ENCODE results near the gene CMTM2. TPM values are rescaled to one million over a fixed set of nuclear protein-coding genes. Genes with fewer than 3 reads are reported as not detected.
"Not testable (repeated sequence)": the region's sequence is repeated elsewhere in the genome, so short reads cannot be mapped to it uniquely, and the experiment has no call there.

CMTM2 gene
- total and polyA plus RNA-seq, 3 experiments from 2014 or later = 0.22 to 0.24 TPM; not detected in 1

- Histone ChIP-seq H3K4me3 (ENCODE audit: low read length) (peak overlapping the region; percentile 44), H3K36me3 (ENCODE audit: insufficient read depth, low read length) (no peaks in the 10 kb centered on the region), H3K9me3 (ENCODE audit: low read length) (no peaks in the 10 kb centered on the region), H3K27me3 (ENCODE audit: insufficient read depth, low read length, poor library complexity, severe bottlenecking) (no peaks in the 10 kb centered on the region), H3K27ac (ENCODE audit: low read depth, low read length) (no peak overlapping the region), H3K4me1 (ENCODE audit: insufficient read depth, low read length) (peaks cover 20% of the 10 kb centered on the region)
- Mint-ChIP-seq H3K36me3 (peaks cover 0 to 3% (median 0%) of the 10 kb centered on the region in 3 donors), H3K27me3 (peaks cover 0 to 3% of the 10 kb centered on the region in 2 donors), H3K4me1 (peaks cover 17 to 21% (median 20%) of the 10 kb centered on the region in 3 donors), H3K4me3 (peak overlapping the region; percentile 77 to 90 (median 85)), H3K9me3 (no peaks in the 10 kb centered on the region), H3K27ac (peak overlapping the region in 7 of 8 donors; percentile 11 to 87 (median 73))
- peak in 2 of 5 donors; percentile 32 to 42 for DNase-seq
- ChIA-PET CTCF (interaction anchor here (0.7 to 3.1 kb wide), 17 partner anchors 9 to 184 kb away, joined by 3 to 62 read pairs (median 9); partner anchors contain the start of genes CKLF, CMTM2 and CMTM3), POLR2A (interaction anchor here (0.6 to 2.0 kb wide), 3 partner anchors 14 to 184 kb away, joined by 3 to 13 read pairs (median 3); partner anchors contain the start of gene CMTM3)
Measured at GRCh38 chr16:66590322-66590721, 11.1 kb downstream of the CMTM2 start.

GRCh38 chr16:66591018-66591417 is 11.8 kb downstream of the CMTM2 start:
- POLR2A ChIA-PET = no interaction called here
- Histone ChIP-seq H3K4me1 (ENCODE audit: insufficient read depth, low read length) (peaks cover 20% of the 10 kb centered on the region), H3K36me3 (ENCODE audit: insufficient read depth, low read length) (no peaks in the 10 kb centered on the region), H3K27me3 (ENCODE audit: insufficient read depth, low read length, poor library complexity, severe bottlenecking) (no peaks in the 10 kb centered on the region), H3K27ac (ENCODE audit: low read depth, low read length) (no peak overlapping the region), H3K4me3 (ENCODE audit: low read length) (no peak overlapping the region), H3K9me3 (ENCODE audit: low read length) (no peaks in the 10 kb centered on the region)
- Mint-ChIP-seq H3K27ac (no peak overlapping the region), H3K4me1 (peaks cover 17 to 21% (median 20%) of the 10 kb centered on the region in 3 donors), H3K9me3 (no peaks in the 10 kb centered on the region), H3K27me3 (peaks cover 0 to 3% of the 10 kb centered on the region in 2 donors), H3K4me3 (peak overlapping the region in 1 of 7 donors; percentile 87), H3K36me3 (peaks cover 0 to 3% (median 0%) of the 10 kb centered on the region in 3 donors)
- CTCF ChIA-PET = interaction anchor here (0.8 to 3.1 kb wide), 12 partner anchors 9 to 185 kb away, joined by 3 to 62 read pairs (median 14); partner anchors contain the start of genes CKLF, CMTM2 and CMTM3
- no peak for DNase-seq

GRCh38 chr16:66592241-66592640 is 13.0 kb downstream of the CMTM2 start:
- H3K4me1 ChIP-seq (ENCODE audit: insufficient read depth, low read length) = peaks cover 20% of the 10 kb centered on the region
- H3K4me3 ChIP-seq (ENCODE audit: low read length) = no peak overlapping the region
- H3K27ac ChIP-seq (ENCODE audit: low read depth, low read length) = no peak overlapping the region
- no peaks in the 10 kb centered on the region for H3K36me3 ChIP-seq (ENCODE audit: insufficient read depth, low read length)
- Mint-ChIP-seq H3K4me1 (peaks cover 20 to 27% (median 23%) of the 10 kb centered on the region in 3 donors), H3K36me3 (peaks cover 0 to 3% (median 0%) of the 10 kb centered on the region in 3 donors), H3K4me3 (no peak overlapping the region), H3K27me3 (peaks cover 0 to 3% of the 10 kb centered on the region in 2 donors), H3K27ac (no peak overlapping the region), H3K9me3 (no peaks in the 10 kb centered on the region)
- H3K27me3 ChIP-seq (ENCODE audit: insufficient read depth, low read length, poor library complexity, severe bottlenecking) = no peaks in the 10 kb centered on the region
- POLR2A ChIA-PET = interaction anchor here (0.7 kb wide), 1 partner anchor 159 kb away, joined by 6 read pairs; the partner anchor contains the start of gene DYNC1LI2
- DNase-seq = no peak
- CTCF ChIA-PET = interaction anchor here (1.5 kb wide), 1 partner anchor 12 kb away, joined by 3 read pairs; no protein-coding TSS in a partner anchor
- H3K9me3 ChIP-seq (ENCODE audit: low read length) = no peaks in the 10 kb centered on the region

- H3K36me3 ChIP-seq (ENCODE audit: insufficient read depth, low read length) = no peaks in the 10 kb centered on the region
- Mint-ChIP-seq H3K9me3 (no peaks in the 10 kb centered on the region), H3K27me3 (peaks cover 0 to 3% of the 10 kb centered on the region in 2 donors), H3K36me3 (peaks cover 0 to 3% (median 0%) of the 10 kb centered on the region in 3 donors), H3K4me3 (no peak overlapping the region), H3K27ac (no peak overlapping the region), H3K4me1 (peaks cover 21 to 32% (median 28%) of the 10 kb centered on the region in 3 donors)
- peaks cover 23% of the 10 kb centered on the region for H3K4me1 ChIP-seq (ENCODE audit: insufficient read depth, low read length)
- no peak overlapping the region for H3K27ac ChIP-seq (ENCODE audit: low read depth, low read length)
- no peaks in the 10 kb centered on the region for H3K27me3 ChIP-seq (ENCODE audit: insufficient read depth, low read length, poor library complexity, severe bottlenecking)
- no peaks in the 10 kb centered on the region for H3K9me3 ChIP-seq (ENCODE audit: low read length)
- CTCF ChIA-PET = interaction anchor here (1.5 kb wide), 1 partner anchor 11 kb away, joined by 3 read pairs; no protein-coding TSS in a partner anchor
- no peak for DNase-seq
- H3K4me3 ChIP-seq (ENCODE audit: low read length) = no peak overlapping the region
- POLR2A ChIA-PET = no interaction called here
Measured at GRCh38 chr16:66592814-66593213, 13.6 kb downstream of the CMTM2 start.

GRCh38 chr16:66594739-66595138 is 15.5 kb downstream of the CMTM2 start:
- Mint-ChIP-seq H3K27me3 (no peaks in the 10 kb centered on the region), H3K27ac (no peak overlapping the region), H3K4me1 (peaks cover 19 to 36% (median 29%) of the 10 kb centered on the region in 3 donors), H3K36me3 (peaks cover 0 to 2% (median 0%) of the 10 kb centered on the region in 3 donors), H3K9me3 (no peaks in the 10 kb centered on the region), H3K4me3 (no peak overlapping the region)
- no peak for DNase-seq
- no peaks in the 10 kb centered on the region for H3K27me3 ChIP-seq (ENCODE audit: insufficient read depth, low read length, poor library complexity, severe bottlenecking)
- no peak overlapping the region for H3K4me3 ChIP-seq (ENCODE audit: low read length)
- POLR2A ChIA-PET = interaction anchor here (0.9 kb wide), 1 partner anchor 43 kb away, joined by 5 read pairs; no protein-coding TSS in a partner anchor
- H3K36me3 ChIP-seq (ENCODE audit: insufficient read depth, low read length) = no peaks in the 10 kb centered on the region
- H3K9me3 ChIP-seq (ENCODE audit: low read length) = no peaks in the 10 kb centered on the region
- H3K27ac ChIP-seq (ENCODE audit: low read depth, low read length) = no peak overlapping the region
- CTCF ChIA-PET = interaction anchor here (1.2 kb wide), 1 partner anchor 9 kb away, joined by 3 read pairs; no protein-coding TSS in a partner anchor
- peaks cover 20% of the 10 kb centered on the region for H3K4me1 ChIP-seq (ENCODE audit: insufficient read depth, low read length)

GRCh38 chr16:66596559-66596958 is 17.3 kb downstream of the CMTM2 start:
- H3K4me3 Mint-ChIP-seq; DNase-seq; H3K36me3 Mint-ChIP-seq; H3K4me1 ChIP-seq (ENCODE audit: insufficient read depth, low read length); H3K9me3 Mint-ChIP-seq; H3K27ac ChIP-seq (ENCODE audit: low read depth, low read length); H3K27me3 ChIP-seq (ENCODE audit: insufficient read depth, low read length, poor library complexity, severe bottlenecking); H3K36me3 ChIP-seq (ENCODE audit: insufficient read depth, low read length); H3K27me3 Mint-ChIP-seq; H3K9me3 ChIP-seq (ENCODE audit: low read length); H3K4me3 ChIP-seq (ENCODE audit: low read length): not testable (repeated sequence)
- CTCF ChIA-PET = interaction anchor here (0.7 to 4.4 kb wide), 4 partner anchors 11 to 234 kb away, joined by 3 to 23 read pairs (median 3); partner anchors contain the start of gene NAE1
- Mint-ChIP-seq H3K4me1 (peaks cover 10 to 25% (median 15%) of the 10 kb centered on the region in 3 donors), H3K27ac (peak overlapping the region in 1 of 8 donors; percentile 50)
- POLR2A ChIA-PET = interaction anchor here (0.6 kb wide), 1 partner anchor 128 kb away, joined by 3 read pairs; no protein-coding TSS in a partner anchor

GRCh38 chr16:66596986-66597848 is 18.0 kb downstream of the CMTM2 start:
- Histone ChIP-seq H3K36me3 (ENCODE audit: insufficient read depth, low read length) (no peaks in the 10 kb centered on the region), H3K27me3 (ENCODE audit: insufficient read depth, low read length, poor library complexity, severe bottlenecking) (no peaks in the 10 kb centered on the region), H3K9me3 (ENCODE audit: low read length) (no peaks in the 10 kb centered on the region), H3K4me1 (ENCODE audit: insufficient read depth, low read length) (peaks cover 8% of the 10 kb centered on the region), H3K4me3 (ENCODE audit: low read length) (no peak overlapping the region), H3K27ac (ENCODE audit: low read depth, low read length) (no peak overlapping the region)
- ChIA-PET POLR2A (no interaction called here), CTCF (interaction anchor here (0.6 to 5.3 kb wide), 4 partner anchors 8 to 234 kb away, joined by 3 to 24 read pairs (median 13); partner anchors contain the start of genes CMTM2 and NAE1)
- H3K36me3 Mint-ChIP-seq = no peaks in the 10 kb centered on the region
- H3K4me1 Mint-ChIP-seq = peaks cover 10 to 25% (median 15%) of the 10 kb centered on the region in 3 donors
- no peak overlapping the region for H3K4me3 Mint-ChIP-seq
- no peaks in the 10 kb centered on the region for H3K27me3 Mint-ChIP-seq
- DNase-seq = no peak
- H3K27ac Mint-ChIP-seq = peak overlapping the region in 7 of 8 donors; percentile 11 to 92 (median 33)
- no peaks in the 10 kb centered on the region for H3K9me3 Mint-ChIP-seq
